Subcutaneous adipose tissue (tissue), 4 donors: ENCODE results near the gene CRYZ. TPM values are rescaled to one million over a fixed set of nuclear protein-coding genes. Genes with fewer than 3 reads are reported as not detected.

Experiments used
- total RNA-seq, 4 donors: library from RNA; depleted of rRNA; stranded (reverse); fragments of >200 nt; gene quantifications; one replicate each; pipeline ENCODE4 v1.1.0, GENCODE V29; 2016
- TF ChIP-seq, protein P1 (sequence below): fragments of 450-650 bp; IDR thresholded peaks from one replicate; pipeline ENCODE4 v1.5.1; 2016; ENCODE audit warnings: low read depth, mild to moderate bottlenecking, control low read depth, antibody characterized with exemption, moderate library complexity

The CRYZ gene
- total RNA-seq, 4 donors from 2014 or later = 21.6 to 40.3 (median 27.6) TPM

- TF ChIP-seq, protein P1, sequence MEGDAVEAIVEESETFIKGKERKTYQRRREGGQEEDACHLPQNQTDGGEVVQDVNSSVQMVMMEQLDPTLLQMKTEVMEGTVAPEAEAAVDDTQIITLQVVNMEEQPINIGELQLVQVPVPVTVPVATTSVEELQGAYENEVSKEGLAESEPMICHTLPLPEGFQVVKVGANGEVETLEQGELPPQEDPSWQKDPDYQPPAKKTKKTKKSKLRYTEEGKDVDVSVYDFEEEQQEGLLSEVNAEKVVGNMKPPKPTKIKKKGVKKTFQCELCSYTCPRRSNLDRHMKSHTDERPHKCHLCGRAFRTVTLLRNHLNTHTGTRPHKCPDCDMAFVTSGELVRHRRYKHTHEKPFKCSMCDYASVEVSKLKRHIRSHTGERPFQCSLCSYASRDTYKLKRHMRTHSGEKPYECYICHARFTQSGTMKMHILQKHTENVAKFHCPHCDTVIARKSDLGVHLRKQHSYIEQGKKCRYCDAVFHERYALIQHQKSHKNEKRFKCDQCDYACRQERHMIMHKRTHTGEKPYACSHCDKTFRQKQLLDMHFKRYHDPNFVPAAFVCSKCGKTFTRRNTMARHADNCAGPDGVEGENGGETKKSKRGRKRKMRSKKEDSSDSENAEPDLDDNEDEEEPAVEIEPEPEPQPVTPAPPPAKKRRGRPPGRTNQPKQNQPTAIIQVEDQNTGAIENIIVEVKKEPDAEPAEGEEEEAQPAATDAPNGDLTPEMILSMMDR = no peak
Observed at GRCh38 chr1:74673351-74674111, 59.3 kb downstream of the CRYZ start, which contains the start of gene ERICH3. ERICH3 (minus strand) TSS chr1:74673792; CDS start chr1:74673519, 273 bp downstream.

Other genes with a start within 250 kb of the CRYZ start
- not detected for gene LRRC53, start 220.4 kb downstream of the CRYZ start, total RNA-seq
- not detected for gene ERICH3, start 59.3 kb downstream of the CRYZ start, total RNA-seq
- 10 to 100 TPM in 3 of 4 donors, 1 to 10 TPM in 1; 9.3 to 16.5 (median 12.6) TPM for gene TYW3, start 102 bp upstream of the CRYZ start, total RNA-seq